ENCODE results near the gene PIAS4.
A peak's percentile ranks its signal among the peaks of the same experiment; 100 is the strongest.

Gene PIAS4

DNA sequence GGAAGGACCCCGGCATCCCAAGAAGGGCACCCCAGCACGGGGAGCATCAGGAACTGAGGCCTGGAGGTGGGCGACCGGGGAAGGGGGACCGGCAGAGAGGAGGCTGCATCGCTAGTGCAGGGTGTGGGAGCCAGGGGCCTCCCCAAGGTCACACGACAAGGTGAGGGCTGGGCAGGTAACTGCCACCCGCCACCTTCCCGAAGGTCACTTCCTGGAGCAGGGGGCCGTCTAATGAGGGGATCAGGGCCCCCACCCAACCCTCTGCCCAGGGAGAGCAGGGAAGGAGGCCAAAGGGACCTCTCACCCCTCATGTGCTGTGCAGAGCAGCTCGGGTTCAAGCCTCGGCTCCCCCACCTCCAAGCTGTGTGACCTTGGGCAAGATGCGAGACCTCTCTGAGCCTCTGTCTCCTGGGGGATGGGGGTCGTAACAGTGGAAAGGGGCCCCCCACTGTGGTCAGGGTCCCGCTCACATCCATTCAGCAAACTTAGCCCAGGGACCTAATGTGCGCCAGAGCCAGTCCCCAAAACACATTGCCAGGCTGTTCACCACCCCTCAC, 53.2 kb downstream of the PIAS4 start:
- DNase-seq, result no peak

GRCh38 chr19:4061178-4061682, 53.7 kb downstream of the PIAS4 start:
- peak in 2 of 5 donors; percentile 31 to 36 for DNase-seq

GRCh38 chr19:4061683-4062418, 54.3 kb downstream of the PIAS4 start:
- no peak for DNase-seq

DNA sequence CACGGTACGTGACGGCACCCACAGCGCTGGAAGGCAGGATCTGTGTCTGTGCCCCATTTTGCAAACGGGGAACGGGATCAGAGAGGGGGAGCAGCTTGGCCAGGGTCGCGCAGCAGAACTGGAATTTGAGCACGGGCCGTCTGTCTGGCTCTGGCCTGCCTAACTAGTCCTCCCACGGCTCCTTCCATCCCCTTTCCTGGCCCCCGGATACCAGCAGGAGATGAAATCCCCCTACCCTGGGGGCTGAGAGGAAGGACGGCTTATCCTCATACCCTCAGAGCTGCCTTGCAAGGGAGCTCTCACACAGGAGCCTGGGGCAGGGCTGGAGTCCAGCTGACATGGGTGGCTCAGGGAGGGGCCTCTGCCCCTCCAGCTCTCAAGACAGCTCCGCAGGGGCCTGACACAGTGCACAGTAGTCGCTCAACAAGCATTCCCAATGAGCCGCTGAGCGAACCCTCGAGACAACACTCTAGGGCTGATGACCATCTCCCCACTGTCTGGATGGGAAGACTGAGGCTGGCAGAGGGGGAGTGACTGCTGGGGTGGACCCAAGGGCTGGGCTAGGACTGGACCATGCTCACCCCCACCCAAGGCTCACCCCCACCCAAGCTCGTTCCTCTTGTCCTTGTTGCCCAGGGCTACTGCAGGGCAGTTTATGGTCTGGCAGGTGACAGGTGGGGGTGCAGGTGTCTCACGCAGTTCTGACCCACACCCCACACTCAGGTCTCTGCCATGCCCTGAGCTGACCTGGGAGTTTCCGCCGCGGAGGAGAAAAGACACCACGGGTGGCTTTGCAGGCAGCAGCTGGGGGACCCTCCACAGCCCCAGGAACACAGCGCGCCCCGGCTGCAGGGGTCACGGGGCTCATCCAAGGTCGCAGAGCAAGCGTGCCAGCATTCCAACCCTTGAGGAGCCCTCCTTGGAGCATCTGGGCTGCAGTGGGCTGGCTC, 55.2 kb downstream of the PIAS4 start:
- no peak for DNase-seq

- DNase-seq, result no peak
These were observed 56.0 kb downstream of the PIAS4 start for GRCh38 chr19:4063369-4064148.

GRCh38 chr19:4064149-4064495, 56.6 kb downstream of the PIAS4 start:
- DNase-seq, result no peak

GRCh38 chr19:4064496-4065260, 57.1 kb downstream of the PIAS4 start:
- DNase-seq, result peak in 3 of 5 donors; percentile 38 to 54 (median 46)

GRCh38 chr19:4065430-4066175, 58.1 kb downstream of the PIAS4 start:
- DNase-seq, result peak; percentile 94 to 99 (median 97)

- peak in 2 of 5 donors; percentile 46 to 54 for DNase-seq
These were observed 58.7 kb downstream of the PIAS4 start for GRCh38 chr19:4066176-4066606.

DNA sequence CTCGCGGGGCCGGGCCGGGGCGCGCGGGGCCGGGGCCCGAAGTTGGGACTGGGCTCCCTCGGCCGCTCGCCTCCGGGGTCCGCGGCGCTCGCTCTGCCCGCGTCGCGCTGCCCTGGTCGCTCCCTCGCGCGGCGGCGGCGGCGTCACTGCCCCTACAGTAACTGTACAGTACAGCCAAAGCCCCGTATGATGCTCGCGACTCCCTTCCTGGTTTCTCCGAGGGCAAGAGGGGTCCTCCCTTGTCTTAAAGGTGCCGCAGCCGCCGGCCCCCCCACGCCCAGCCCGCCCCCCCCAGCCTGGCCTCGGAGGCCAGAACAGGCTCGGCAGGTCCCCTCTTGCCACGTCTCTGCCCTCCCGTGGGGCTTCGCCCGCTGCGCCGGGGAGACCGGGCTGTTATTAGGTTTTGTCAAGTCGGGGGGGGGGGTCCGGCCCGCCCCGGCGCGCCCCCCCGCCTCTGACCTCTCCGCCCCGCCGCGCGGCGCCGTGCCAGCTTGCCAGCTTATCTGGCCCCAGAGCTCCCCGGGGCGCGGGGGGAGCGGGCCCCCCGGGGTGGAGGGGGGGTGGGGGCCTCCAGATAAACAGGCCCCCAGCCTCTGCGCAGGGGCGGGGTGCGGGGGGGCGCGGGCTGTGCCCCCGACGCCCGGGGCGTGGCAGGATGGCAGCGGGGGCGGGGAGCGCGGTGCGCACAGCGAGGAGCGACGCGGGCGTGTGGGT, 59.3 kb downstream of the PIAS4 start, which contains the start of gene ZBTB7A:
Gene ZBTB7A (minus strand): TSS at position 218 of the 714 bp plus-strand sequence. CDS start 11,667 bp downstream, outside the sequence.
- DNase-seq, result peak; percentile 63 to 82 (median 76)

- DNase-seq, result peak in 3 of 5 donors; percentile 45 to 57 (median 50)
These were observed 60.0 kb downstream of the PIAS4 start for GRCh38 chr19:4067396-4068046.

GRCh38 chr19:4068047-4068966, 60.8 kb downstream of the PIAS4 start:
- DNase-seq, result no peak

- DNase-seq, result peak in 1 of 5 donors; percentile 77
These were observed 61.9 kb downstream of the PIAS4 start for GRCh38 chr19:4069331-4069959.

GRCh38 chr19:4071610-4072009, 64.1 kb downstream of the PIAS4 start:
- no peak for DNase-seq

- DNase-seq, result no peak
These were observed 67.8 kb downstream of the PIAS4 start for GRCh38 chr19:4075373-4075772.

GRCh38 chr19:4077007-4077374, 69.5 kb downstream of the PIAS4 start:
- DNase-seq, result no peak

GRCh38 chr19:4077800-4078684, 70.5 kb downstream of the PIAS4 start:
- DNase-seq, result peak in 1 of 5 donors; percentile 42
